Upper lobe of right lung (tissue), 1 donor: Measurements from ENCODE around the gene FHL1. TPM values are rescaled to one million over a fixed set of nuclear protein-coding genes. Genes with fewer than 3 reads are reported as not detected.

Experiments
- ATAC-seq: fragments of 200-7000 bp; cut with Tn5 transposase; one replicate; pipeline ENCODE4 v1.9.1; 2020; ENCODE audit warnings: mild to moderate bottlenecking, moderate library complexity
- DNase-seq: peaks from one replicate; pipeline ENCODE4 v3.0.0-alpha.2; 2020
- H3K27ac ChIP-seq: fragments of 200-600 bp; one replicate; pipeline ENCODE4 v1.8.0; 2022
- H3K27me3 ChIP-seq: fragments of 200-600 bp; one replicate; pipeline ENCODE4 v1.8.0; 2022; ENCODE audit warnings: mild to moderate bottlenecking
- H3K36me3 ChIP-seq: fragments of 200-600 bp; one replicate; pipeline ENCODE4 v1.8.0; 2022
- H3K4me1 ChIP-seq: fragments of 200-600 bp; one replicate; pipeline ENCODE4 v1.8.0; 2022
- H3K4me3 ChIP-seq: fragments of 200-600 bp; one replicate; pipeline ENCODE4 v1.8.0; 2022; ENCODE audit warnings: mild to moderate bottlenecking
- H3K9me3 ChIP-seq: fragments of 200-600 bp; one replicate; pipeline ENCODE4 v1.8.0; 2022
- intact Hi-C: fragments of 100-400 bp; cut with DNase I; formaldehyde crosslinking; loops from one replicate; pipeline ENCODE4 v1.11.0; 2022
- total RNA-seq: library from RNA; stranded (reverse); fragmentation: NEBNext Ultra II Directional; extraction: Animal tissue kit (Norgen Biotek cat#: 25700); gene quantifications from one replicate; pipeline ENCODE4 v1.2.1, GENCODE V29; 2021
- TF ChIP-seq, protein P1 (sequence below): fragments of 200-600 bp; IDR thresholded peaks from one replicate; pipeline ENCODE4 v1.8.0; 2022; ENCODE audit warnings: antibody characterized with exemption
- donor health status: DM: no; HTN: yes; CAD: no; lungs with severe emphysema.

FHL1 gene
- total RNA-seq, 1 donor from 2014 or later = 328 TPM

DNA sequence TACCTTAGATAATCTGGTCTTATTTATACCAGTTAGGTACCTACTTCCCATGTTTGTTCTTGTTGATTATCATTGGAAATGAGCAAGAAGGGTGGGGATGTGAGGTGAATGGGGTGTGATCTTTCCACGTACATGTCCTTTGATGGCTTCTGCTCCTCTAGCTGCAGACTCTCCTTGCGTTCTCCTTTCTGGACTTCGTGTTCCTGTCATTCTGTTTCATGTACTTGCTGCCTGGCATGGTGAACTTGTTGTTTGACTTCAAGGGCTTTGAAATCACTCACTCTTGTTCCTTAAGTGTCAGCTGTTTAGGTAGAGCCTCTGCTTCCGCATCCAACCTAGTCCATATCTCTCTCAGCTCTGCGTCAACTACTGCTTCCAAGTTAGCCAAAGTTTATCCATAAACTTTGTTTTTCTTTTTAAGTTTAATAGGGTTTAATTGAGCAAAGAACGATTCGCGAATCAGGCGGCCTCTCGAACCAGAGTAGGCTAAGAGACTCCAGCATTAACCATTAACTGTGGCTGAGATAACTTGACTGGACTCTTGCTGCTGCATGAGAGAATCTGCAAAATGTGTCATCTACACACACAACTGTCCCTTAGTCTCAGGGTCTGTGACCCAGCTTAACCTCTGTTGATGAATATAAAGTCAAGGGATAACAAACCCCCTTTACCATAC, 42.8 kb downstream of the FHL1 start:
- intact Hi-C loops = no loop called here
- H3K36me3 ChIP-seq = no peaks in the 10 kb centered on the region
- TF ChIP-seq, protein P1, sequence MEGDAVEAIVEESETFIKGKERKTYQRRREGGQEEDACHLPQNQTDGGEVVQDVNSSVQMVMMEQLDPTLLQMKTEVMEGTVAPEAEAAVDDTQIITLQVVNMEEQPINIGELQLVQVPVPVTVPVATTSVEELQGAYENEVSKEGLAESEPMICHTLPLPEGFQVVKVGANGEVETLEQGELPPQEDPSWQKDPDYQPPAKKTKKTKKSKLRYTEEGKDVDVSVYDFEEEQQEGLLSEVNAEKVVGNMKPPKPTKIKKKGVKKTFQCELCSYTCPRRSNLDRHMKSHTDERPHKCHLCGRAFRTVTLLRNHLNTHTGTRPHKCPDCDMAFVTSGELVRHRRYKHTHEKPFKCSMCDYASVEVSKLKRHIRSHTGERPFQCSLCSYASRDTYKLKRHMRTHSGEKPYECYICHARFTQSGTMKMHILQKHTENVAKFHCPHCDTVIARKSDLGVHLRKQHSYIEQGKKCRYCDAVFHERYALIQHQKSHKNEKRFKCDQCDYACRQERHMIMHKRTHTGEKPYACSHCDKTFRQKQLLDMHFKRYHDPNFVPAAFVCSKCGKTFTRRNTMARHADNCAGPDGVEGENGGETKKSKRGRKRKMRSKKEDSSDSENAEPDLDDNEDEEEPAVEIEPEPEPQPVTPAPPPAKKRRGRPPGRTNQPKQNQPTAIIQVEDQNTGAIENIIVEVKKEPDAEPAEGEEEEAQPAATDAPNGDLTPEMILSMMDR = no peak
- ATAC-seq (no peak), DNase-seq (no peak)
- no peaks in the 10 kb centered on the region for H3K27me3 ChIP-seq
- no peak overlapping the region for H3K27ac ChIP-seq
- no peaks in the 10 kb centered on the region for H3K9me3 ChIP-seq
- H3K4me3 ChIP-seq = no peak overlapping the region
- peaks cover 11% of the 10 kb centered on the region for H3K4me1 ChIP-seq

DNA sequence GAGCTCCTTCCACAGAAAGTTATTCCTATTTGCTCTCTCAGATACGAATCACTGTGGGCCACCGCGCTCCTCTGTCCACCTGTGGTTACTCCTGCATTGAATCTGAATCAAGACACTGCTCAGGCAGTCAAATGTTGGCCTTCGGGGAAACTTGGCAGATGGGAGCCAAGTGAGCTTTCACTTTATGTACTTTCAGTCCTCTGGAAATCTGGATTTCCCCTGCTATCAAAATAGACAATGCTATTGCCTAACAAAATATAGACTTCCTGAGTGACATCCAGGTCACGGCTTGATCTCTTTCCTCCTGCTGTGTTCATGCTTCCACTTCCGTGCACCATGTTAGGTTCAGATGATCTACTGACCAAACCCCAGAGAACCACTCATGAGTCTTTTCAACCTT, 43.8 kb downstream of the FHL1 start:
- H3K27me3 ChIP-seq = no peaks in the 10 kb centered on the region
- intact Hi-C loops = no loop called here
- peaks cover 11% of the 10 kb centered on the region for H3K4me1 ChIP-seq
- ATAC-seq (no peak), DNase-seq (no peak)
- no peak overlapping the region for H3K4me3 ChIP-seq
- TF ChIP-seq, protein P1 = no peak
- H3K27ac ChIP-seq = peak overlapping the region; percentile 11
- H3K36me3 ChIP-seq = no peaks in the 10 kb centered on the region
- no peaks in the 10 kb centered on the region for H3K9me3 ChIP-seq

DNA sequence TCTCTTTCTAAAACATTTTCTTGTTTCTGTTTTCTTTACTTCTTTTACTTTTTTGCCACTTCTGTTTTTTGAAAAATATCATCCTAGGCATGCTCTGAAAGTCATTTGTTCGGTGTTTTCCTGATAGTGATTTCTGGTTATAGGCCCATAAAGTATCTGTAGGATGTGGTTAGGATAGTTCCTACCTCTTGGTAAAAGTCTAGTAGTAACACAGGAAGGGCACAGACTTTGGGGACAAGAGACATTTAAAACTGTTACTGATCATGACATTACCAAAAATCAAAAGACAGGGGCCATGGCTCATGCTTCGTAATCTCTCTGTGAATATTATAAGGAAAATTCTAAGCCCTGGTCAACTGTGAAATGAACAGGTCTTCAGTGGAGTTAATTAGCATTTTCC, 44.8 kb downstream of the FHL1 start:
- Histone ChIP-seq H3K27me3 (no peaks in the 10 kb centered on the region), H3K27ac (no peak overlapping the region), H3K9me3 (no peaks in the 10 kb centered on the region), H3K4me3 (no peak overlapping the region), H3K4me1 (peaks cover 11% of the 10 kb centered on the region), H3K36me3 (no peaks in the 10 kb centered on the region)
- DNase-seq = no peak
- intact Hi-C loops = no loop called here
- no peak for ATAC-seq
- TF ChIP-seq, protein P1 = no peak

DNA sequence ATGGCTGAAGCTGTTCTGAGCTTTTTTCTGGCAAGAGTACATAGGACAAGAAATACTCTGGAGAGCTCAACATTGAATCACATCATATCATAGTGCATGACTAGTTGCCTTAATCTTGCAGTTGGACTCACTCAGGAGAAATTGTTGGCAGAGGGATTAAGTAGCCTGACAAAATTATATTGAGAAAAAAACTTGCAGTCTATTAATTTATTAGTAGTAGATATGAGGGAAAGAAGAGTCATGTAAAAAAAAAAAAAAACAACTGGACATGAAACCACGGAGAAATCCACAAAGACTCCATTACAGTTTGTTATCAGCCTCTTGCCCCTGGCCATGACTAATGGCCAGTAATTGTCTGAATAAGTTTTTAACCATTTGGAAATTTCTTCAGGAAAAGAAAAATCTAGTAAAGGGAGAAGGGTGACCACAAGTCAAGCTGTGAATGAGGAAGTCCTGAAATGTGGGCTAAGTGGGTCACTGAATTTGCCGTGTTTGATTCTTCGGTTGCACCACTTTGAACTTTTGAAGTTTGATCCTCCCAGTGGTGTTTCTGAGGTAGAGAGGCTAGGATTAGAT, 45.6 kb downstream of the FHL1 start:
- peaks cover 11% of the 10 kb centered on the region for H3K4me1 ChIP-seq

DNA sequence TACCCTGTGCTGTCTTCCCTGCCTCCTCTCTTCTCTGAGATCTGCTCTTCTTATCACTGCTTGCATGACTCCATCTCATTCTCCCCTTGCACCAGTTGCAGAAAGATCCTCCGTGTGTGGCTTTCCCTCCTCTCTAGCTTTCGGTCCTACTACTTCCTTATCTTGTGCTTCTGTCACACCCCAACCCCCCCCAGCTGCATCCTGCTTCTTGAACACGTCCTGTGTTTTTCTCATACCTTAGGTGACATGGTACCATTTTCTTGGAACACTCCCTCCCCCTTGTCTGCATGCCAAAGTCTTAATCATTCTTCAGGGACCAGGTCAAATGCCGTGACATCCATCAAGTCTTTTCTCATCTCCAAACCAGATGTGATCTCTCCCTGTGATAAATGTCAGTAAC, 46.4 kb downstream of the FHL1 start:
- DNase-seq = no peak
- TF ChIP-seq, protein P1 = no peak
- Histone ChIP-seq H3K27ac (peak overlapping the region; percentile 6), H3K36me3 (no peaks in the 10 kb centered on the region), H3K4me3 (no peak overlapping the region), H3K27me3 (no peaks in the 10 kb centered on the region), H3K9me3 (no peaks in the 10 kb centered on the region), H3K4me1 (peaks cover 11% of the 10 kb centered on the region)
- no peak for ATAC-seq
- intact Hi-C loops = no loop called here

More for the DNA sequence above, 45.6 kb downstream of the FHL1 start:
- Histone ChIP-seq H3K27me3 (no peaks in the 10 kb centered on the region), H3K4me3 (no peak overlapping the region), H3K36me3 (no peaks in the 10 kb centered on the region), H3K27ac (peak overlapping the region; percentile 6), H3K9me3 (no peaks in the 10 kb centered on the region)
- no peak for ATAC-seq
- intact Hi-C loops = no loop called here
- no peak for DNase-seq
- TF ChIP-seq, protein P1 = no peak
